Psoas muscle (tissue), 8 donors: Measurements from ENCODE around the gene MBNL1. TPM values are rescaled to one million over a fixed set of nuclear protein-coding genes. Genes with fewer than 3 reads are reported as not detected.

Source experiments
- ATAC-seq, 4 donors: fragments of 200-7000 bp; cut with Tn5 transposase; one replicate each; pipeline ENCODE4 v1.9.1; 2020; ENCODE audit warnings: moderate library complexity in 3 of 4, mild to moderate bottlenecking in 2 of 4
- DNase-seq, 2 donors: peaks; one replicate each; pipeline ENCODE4 v3.0.0-alpha.2; 2020
- H3K27ac ChIP-seq: fragments of 200-600 bp; one replicate; pipeline ENCODE4 v1.8.0; 2022
- H3K27me3 ChIP-seq, 3 donors: fragments of 200-600 bp in 1 of 3; one replicate each; pipeline versions ENCODE4 v1.6.1 to v1.8.0; 2013 to 2022; ENCODE audit warnings: low read length in 2 of 3, mild to moderate bottlenecking in 2 of 3, moderate library complexity in 1 of 3; ENCODE audit not compliant: insufficient read depth in 3 of 3
- H3K36me3 ChIP-seq, 2 donors: fragments of 200-600 bp in 1 of 2; one replicate each; pipeline versions ENCODE4 v1.6.1 to v1.8.0; 2013 to 2022; ENCODE audit warnings: low read depth in 1 of 2, mild to moderate bottlenecking in 1 of 2, moderate library complexity in 1 of 2; ENCODE audit not compliant: insufficient read depth in 1 of 2
- H3K4me1 ChIP-seq: fragments of 200-600 bp; one replicate; pipeline ENCODE4 v1.8.0; 2022
- H3K4me3 ChIP-seq: fragments of 200-600 bp; one replicate; pipeline ENCODE4 v1.8.0; 2022; ENCODE audit warnings: mild to moderate bottlenecking
- H3K9me3 ChIP-seq: fragments of 200-600 bp; one replicate; pipeline ENCODE4 v1.8.0; 2022
- CTCF ChIP-seq: fragments of 200-600 bp; IDR thresholded peaks from one replicate; pipeline ENCODE4 v1.8.0; 2022; ENCODE audit warnings: antibody characterized with exemption
- WGBS, 3 donors: extraction: QIAGEN DNeasy Blood & Tissue Kit; methylation state at CpG; one replicate each; pipeline versions ENCODE4 v1.1.6 to v1.1.7; 2013; 5-methylcytosine and 5-hydroxymethylcytosine counted together
- intact Hi-C, 2 donors: fragments of 100-400 bp; cut with DNase I; formaldehyde crosslinking; loops; one replicate each; pipeline versions ENCODE4 v1.11.0 to v1.14.2; 2022
- polyA plus RNA-seq, 3 donors: library from polyadenylated mRNA; stranded (reverse); fragments of 200-250 nt; gene quantifications; one replicate each; pipeline ENCODE4 v1.2.3, GENCODE V29; 2013
- total RNA-seq, 4 donors: library from RNA; stranded (reverse); fragmentation: NEBNext Ultra II Directional in 2 of 4; extraction: Animal tissue kit (Norgen Biotek cat#: 25700) in 2 of 4; gene quantifications; one replicate each; pipeline versions ENCODE4 v1.2.1 to v1.2.4, GENCODE V29; 2021 to 2023
- donor health status: healthy with polysubstance abuse.
- donor health status: DM: no; HTN: no; CAD: no; lungs with moderate emphysema.
- donor health status: Bipolar disorder and iron deficiency.
- donor health status: healthy.
- donor health status: DM: yes; HTN: yes; CAD: no.
- donor health status: DM: no; HTN: no; CAD: no.
- donor health status: DM: no; HTN: no; CAD: no.
- donor health status: DM: yes; HTN: yes; CAD: no.

Gene MBNL1
- total and polyA plus RNA-seq, 7 donors = 27.4 to 281 (median 179) TPM

GRCh38 chr3:152472672-152472954 lies 203.9 kb downstream of the MBNL1 start:
- H3K27ac ChIP-seq = peak overlapping the region; percentile 65
- H3K36me3 ChIP-seq = no peaks in the 10 kb centered on the region
- ATAC-seq (peak in 2 of 4 donors; percentile 11 to 13), DNase-seq (no peak)
- peaks cover 7% of the 10 kb centered on the region for H3K9me3 ChIP-seq
- 75 to 88% (median 82%) methylated on average over 3 of the region's 3 CpGs for WGBS, 3 donors
- TF ChIP-seq CTCF = no peak
- intact Hi-C loops = loop anchor here (2.0 to 10.0 kb wide), 3 partner anchors 102 to 400 kb away; no protein-coding TSS in a partner anchor
- no peaks in the 10 kb centered on the region for H3K4me1 ChIP-seq
- no peak overlapping the region for H3K4me3 ChIP-seq
- no peaks in the 10 kb centered on the region for H3K27me3 ChIP-seq

GRCh38 chr3:152474585-152474984 lies 205.9 kb downstream of the MBNL1 start:
- 89 to 92% (median 90%) methylated on average over 2 of the region's 2 CpGs for WGBS, 3 donors
- TF ChIP-seq CTCF = peak; percentile 37
- intact Hi-C loops = loop anchor here (10.0 kb wide), 2 partner anchors 100 to 400 kb away; no protein-coding TSS in a partner anchor
- ATAC-seq = peak in 2 of 4 donors; percentile 23 to 40
- Histone ChIP-seq H3K36me3 (peaks cover 0 to 6% of the 10 kb centered on the region in 2 donors), H3K4me3 (no peak overlapping the region), H3K27ac (no peak overlapping the region), H3K4me1 (no peaks in the 10 kb centered on the region), H3K27me3 (no peaks in the 10 kb centered on the region), H3K9me3 (peaks cover 7% of the 10 kb centered on the region)
- DNase-seq = no peak

GRCh38 chr3:152477422-152477821 lies 208.7 kb downstream of the MBNL1 start:
- H3K36me3 ChIP-seq = peaks cover 0 to 6% of the 10 kb centered on the region in 2 donors
- no peaks in the 10 kb centered on the region for H3K4me1 ChIP-seq
- ATAC-seq = no peak
- TF ChIP-seq CTCF = no peak
- H3K27me3 ChIP-seq = no peaks in the 10 kb centered on the region
- intact Hi-C loops = loop anchor here (10.0 kb wide), 2 partner anchors 97 to 403 kb away; no protein-coding TSS in a partner anchor
- DNase-seq = no peak
- 61 to 77% (median 67%) methylated on average over 2 of the region's 2 CpGs for WGBS, 3 donors
- H3K9me3 ChIP-seq = peaks cover 7% of the 10 kb centered on the region
- no peak overlapping the region for H3K27ac ChIP-seq
- no peak overlapping the region for H3K4me3 ChIP-seq

GRCh38 chr3:152480282-152480953 lies 211.7 kb downstream of the MBNL1 start:
- H3K4me3 ChIP-seq = no peak overlapping the region

More at GRCh38 chr3:152480282-152480953, 211.7 kb downstream of the MBNL1 start:
- Histone ChIP-seq H3K9me3 (peaks cover 4% of the 10 kb centered on the region), H3K27ac (no peak overlapping the region), H3K27me3 (no peaks in the 10 kb centered on the region), H3K36me3 (peaks cover 0 to 14% of the 10 kb centered on the region in 2 donors), H3K4me1 (no peaks in the 10 kb centered on the region)
- TF ChIP-seq CTCF = no peak
- ATAC-seq (no peak), DNase-seq (no peak)
- 47 to 66% (median 55%) methylated on average over 2 of the region's 2 CpGs for WGBS, 3 donors
- intact Hi-C loops = no loop called here
